GM23248 (cell line): ENCODE data around the gene SMOC2.

Experiments
- EZH2 ChIP-seq: fragments of 200-600 bp; sonication (generic); IDR thresholded peaks from 2 replicates; pipeline ENCODE4 v1.6.1; 2018; ENCODE audit warnings: antibody characterized with exemption, mild to moderate bottlenecking; ENCODE audit not compliant: insufficient read depth, poor library complexity, severe bottlenecking
- EZH2phosphoT487 ChIP-seq: fragments of 200-600 bp; sonication (generic); IDR thresholded peaks from 2 replicates; pipeline ENCODE4 v1.6.1; 2018; ENCODE audit warnings: antibody characterized with exemption, moderate library complexity, mild to moderate bottlenecking, low read depth; ENCODE audit not compliant: insufficient read depth

GRCh38 chr6:168480481-168480880, 39.5 kb downstream of the SMOC2 start:
- no peak for TF ChIP-seq EZH2
- no peak for TF ChIP-seq EZH2phosphoT487
